Type B pancreatic cell (in vitro differentiated cells): ENCODE data around the gene CLEC10A. TPM values are rescaled to one million over a fixed set of nuclear protein-coding genes. Genes with fewer than 3 reads are reported as not detected.
"Not testable (repeated sequence)": the region's sequence is repeated elsewhere in the genome, so short reads cannot be mapped to it uniquely, and the experiment has no call there.

Experiments
- DNase-seq: peaks from one replicate; pipeline ENCODE4 v3.0.0; 2021; ENCODE audit warnings: mixed read lengths; ENCODE audit not compliant: unreplicated experiment; ENCODE audit errors: extremely low spot score
- H3K27ac Mint-ChIP-seq: 2 replicates; pipeline ENCODE4 v1.8.0; 2021; ENCODE audit warnings: mild to moderate bottlenecking, mixed read lengths
- H3K27me3 Mint-ChIP-seq: 2 replicates; pipeline ENCODE4 v1.8.0; 2021; ENCODE audit warnings: mixed read lengths
- H3K36me3 Mint-ChIP-seq: 2 replicates; pipeline ENCODE4 v1.8.0; 2021; ENCODE audit warnings: mixed read lengths
- H3K4me1 Mint-ChIP-seq: one replicate; pipeline ENCODE4 v1.8.0; 2021; ENCODE audit warnings: mixed read lengths; ENCODE audit not compliant: unreplicated experiment
- H3K4me3 Mint-ChIP-seq: 2 replicates; pipeline ENCODE4 v1.8.0; 2021; ENCODE audit warnings: mild to moderate bottlenecking, mixed read lengths
- H3K9me3 Mint-ChIP-seq: 2 replicates; pipeline ENCODE4 v1.8.0; 2021; ENCODE audit warnings: mixed read lengths
- CTCF ChIP-seq: fragments of 200-600 bp; sonication (generic); conservative IDR thresholded peaks from 2 replicates; pipeline ENCODE4 v1.5.0; 2021; ENCODE audit warnings: antibody characterized with exemption, mild to moderate bottlenecking
- total RNA-seq: library from RNA; stranded (reverse); gene quantifications from 2 replicates; pipeline ENCODE4 v1.2.1, GENCODE V29; 2021; ENCODE audit warnings: low replicate concordance

The CLEC10A gene
- total RNA-seq, 1 donor from 2014 or later: not detected

DNA sequence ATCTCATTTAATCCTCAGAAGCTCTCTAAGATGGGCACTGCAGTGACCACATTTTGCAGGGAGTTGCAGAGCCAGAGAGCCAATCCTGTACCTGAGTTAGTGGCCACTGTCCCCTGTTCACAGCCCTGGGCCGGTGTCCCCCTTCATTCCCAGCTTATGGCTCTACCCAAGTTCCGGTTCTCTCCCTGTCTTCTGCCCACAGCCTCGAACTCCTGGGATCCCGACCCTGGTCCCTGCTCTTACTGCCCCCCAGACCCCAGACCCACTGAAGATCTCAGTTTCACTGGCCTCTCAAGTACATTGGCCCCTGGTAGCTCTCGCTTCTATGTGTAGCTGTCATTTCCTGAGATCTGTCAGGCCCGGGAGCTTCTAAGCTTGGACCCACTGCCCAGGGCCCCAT is 22.4 kb upstream of the CLEC10A start:
- Mint-ChIP-seq H3K27me3 (peaks cover 37% of the 10 kb centered on the region), H3K4me1 (no peaks in the 10 kb centered on the region), H3K27ac (no peak overlapping the region), H3K9me3 (no peaks in the 10 kb centered on the region), H3K4me3 (no peak overlapping the region), H3K36me3 (no peaks in the 10 kb centered on the region)
- no peak for TF ChIP-seq CTCF
- DNase-seq: no peak

DNA sequence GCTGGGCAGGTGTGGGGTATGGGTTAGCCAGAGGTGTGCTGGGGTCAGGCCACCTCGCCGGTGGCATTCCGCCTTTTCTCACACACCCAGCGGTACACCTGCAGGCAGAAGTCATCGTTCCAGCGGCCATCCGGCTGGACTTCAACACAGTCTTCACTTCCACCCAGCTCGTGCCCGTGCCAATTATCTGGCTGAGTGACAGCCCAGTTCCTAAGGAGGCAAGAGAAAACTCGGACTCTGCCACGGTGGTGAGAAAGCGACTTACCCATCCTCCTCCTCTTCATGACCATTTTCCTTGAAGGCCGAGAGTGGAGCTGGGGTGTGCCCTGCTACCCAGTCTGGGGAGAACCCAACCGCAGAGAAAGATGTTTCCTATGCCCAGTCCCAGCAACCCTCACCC is 21.5 kb upstream of the CLEC10A start:
- H3K4me1 Mint-ChIP-seq: no peaks in the 10 kb centered on the region
- no peak for TF ChIP-seq CTCF
- DNase-seq: no peak
- H3K36me3 Mint-ChIP-seq: no peaks in the 10 kb centered on the region
- no peak overlapping the region for H3K27ac Mint-ChIP-seq
- H3K27me3 Mint-ChIP-seq: peaks cover 35% of the 10 kb centered on the region
- H3K4me3 Mint-ChIP-seq: no peak overlapping the region
- H3K9me3 Mint-ChIP-seq: no peaks in the 10 kb centered on the region

DNA sequence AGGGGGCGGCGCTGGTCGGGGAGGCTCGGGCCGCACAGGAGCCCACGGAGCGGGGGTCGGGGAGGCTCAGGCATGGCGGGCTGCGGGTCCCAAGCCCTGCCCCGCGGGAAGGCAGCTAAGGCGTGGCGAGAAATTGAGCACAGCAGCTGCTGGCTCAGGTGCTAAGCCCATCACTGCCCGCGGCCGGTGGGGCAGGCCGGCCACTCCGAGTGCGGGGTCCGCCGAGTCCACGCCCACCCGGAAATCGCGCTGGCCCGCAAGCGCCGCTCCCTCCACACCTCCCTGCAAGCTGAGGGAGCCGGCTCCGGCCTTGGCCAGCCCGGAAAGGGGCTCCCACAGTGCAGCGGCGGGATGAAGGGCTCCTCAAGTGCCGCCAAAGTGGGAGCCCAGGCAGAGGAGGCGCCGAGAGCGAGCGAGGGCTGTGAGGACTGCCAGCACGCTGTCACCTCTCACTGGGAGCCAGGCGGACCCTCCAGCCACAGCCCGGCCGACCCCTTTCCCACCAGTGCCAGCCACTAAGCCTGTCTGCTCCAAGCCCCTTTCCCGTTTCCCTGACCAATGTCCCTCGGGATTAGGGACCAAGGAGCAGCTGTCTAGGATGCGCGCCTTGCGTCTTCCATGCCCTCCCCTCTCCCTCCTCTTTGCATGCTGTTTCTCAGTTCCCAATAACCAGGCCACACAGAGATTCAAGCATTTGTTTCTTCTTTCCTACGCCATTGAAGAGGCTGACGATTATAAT is 20.8 kb upstream of the CLEC10A start:
- not testable (repeated sequence) for H3K4me3 Mint-ChIP-seq, H3K36me3 Mint-ChIP-seq, H3K4me1 Mint-ChIP-seq, DNase-seq, H3K9me3 Mint-ChIP-seq, H3K27ac Mint-ChIP-seq
- H3K27me3 Mint-ChIP-seq: peaks cover 35% of the 10 kb centered on the region

- no peaks in the 10 kb centered on the region for H3K9me3 Mint-ChIP-seq
- H3K4me3 Mint-ChIP-seq: no peak overlapping the region
- peaks cover 48% of the 10 kb centered on the region for H3K27me3 Mint-ChIP-seq
- no peak for TF ChIP-seq CTCF
- no peak overlapping the region for H3K27ac Mint-ChIP-seq
- DNase-seq: no peak
- no peaks in the 10 kb centered on the region for H3K4me1 Mint-ChIP-seq
- no peaks in the 10 kb centered on the region for H3K36me3 Mint-ChIP-seq
Observed at GRCh38 chr17:7098802-7099459, 18.9 kb upstream of the CLEC10A start.

DNA sequence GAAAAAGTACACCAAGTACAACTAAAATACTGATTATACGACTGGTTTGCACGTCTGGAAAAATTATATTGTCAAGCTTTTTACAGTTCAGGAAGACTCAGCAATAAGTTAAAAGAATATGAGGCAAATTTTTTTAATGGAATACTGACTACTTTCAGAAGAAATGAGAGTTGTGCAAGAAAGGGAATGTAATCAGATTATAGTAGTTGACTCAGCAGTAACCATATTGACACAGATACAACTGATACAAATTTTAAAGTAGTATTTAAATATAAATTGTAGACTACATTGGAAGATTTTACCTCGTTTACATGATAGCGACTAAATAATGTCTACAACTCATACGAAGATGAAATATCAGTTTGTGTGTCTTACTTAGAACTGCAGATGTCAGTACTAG is 17.9 kb upstream of the CLEC10A start:
- Mint-ChIP-seq H3K36me3 (no peaks in the 10 kb centered on the region), H3K9me3 (peaks cover 4% of the 10 kb centered on the region), H3K4me1 (no peaks in the 10 kb centered on the region), H3K4me3 (no peak overlapping the region), H3K27me3 (peaks cover 45% of the 10 kb centered on the region), H3K27ac (no peak overlapping the region)
- no peak for TF ChIP-seq CTCF
- DNase-seq: no peak

- H3K4me3 Mint-ChIP-seq: no peak overlapping the region
- H3K9me3 Mint-ChIP-seq: peaks cover 4% of the 10 kb centered on the region
- TF ChIP-seq CTCF: no peak
- H3K27me3 Mint-ChIP-seq: peaks cover 25% of the 10 kb centered on the region
- no peaks in the 10 kb centered on the region for H3K36me3 Mint-ChIP-seq
- H3K27ac Mint-ChIP-seq: no peak overlapping the region
- DNase-seq: no peak
- no peaks in the 10 kb centered on the region for H3K4me1 Mint-ChIP-seq
Observed at GRCh38 chr17:7095625-7096024, 15.6 kb upstream of the CLEC10A start.
